Osteocyte (in vitro differentiated cells): ENCODE data around the gene MED16. TPM values are rescaled to one million over a fixed set of nuclear protein-coding genes. Genes with fewer than 3 reads are reported as not detected.

Source experiments
- DNase-seq: peaks from one replicate; pipeline ENCODE4 v3.0.0; 2021; ENCODE audit warnings: mixed read lengths; ENCODE audit not compliant: unreplicated experiment; ENCODE audit errors: extremely low spot score
- H3K27ac Mint-ChIP-seq: one replicate; pipeline ENCODE4 v1.8.0; 2021; ENCODE audit warnings: mild to moderate bottlenecking, mixed read lengths; ENCODE audit not compliant: unreplicated experiment
- H3K27me3 Mint-ChIP-seq: one replicate; pipeline ENCODE4 v1.8.0; 2021; ENCODE audit warnings: mixed read lengths; ENCODE audit not compliant: unreplicated experiment
- H3K36me3 Mint-ChIP-seq: one replicate; pipeline ENCODE4 v1.8.0; 2021; ENCODE audit warnings: mixed read lengths; ENCODE audit not compliant: unreplicated experiment
- H3K4me1 Mint-ChIP-seq: one replicate; pipeline ENCODE4 v1.8.0; 2021; ENCODE audit warnings: mixed read lengths; ENCODE audit not compliant: unreplicated experiment
- H3K4me3 Mint-ChIP-seq: one replicate; pipeline ENCODE4 v1.8.0; 2021; ENCODE audit warnings: mild to moderate bottlenecking, moderate library complexity, mixed read lengths; ENCODE audit not compliant: unreplicated experiment
- H3K9me3 Mint-ChIP-seq: one replicate; pipeline ENCODE4 v1.8.0; 2021; ENCODE audit warnings: mixed read lengths; ENCODE audit not compliant: unreplicated experiment
- long read RNA-seq: library from polyadenylated mRNA; unstranded; transcript quantifications from one replicate; pipeline ENCODE4 v2.0.0, GENCODE V29; 2021
- total RNA-seq: library from RNA; stranded (reverse); gene quantifications from 2 replicates; pipeline ENCODE4 v1.2.1, GENCODE V29; 2021
- TF ChIP-seq, protein P1 (sequence below): fragments of 200-600 bp; sonication (generic); IDR thresholded peaks from 2 replicates; pipeline ENCODE4 v1.5.0; 2021; ENCODE audit warnings: antibody characterized with exemption, mild to moderate bottlenecking, moderate library complexity

MED16 gene, protein sequence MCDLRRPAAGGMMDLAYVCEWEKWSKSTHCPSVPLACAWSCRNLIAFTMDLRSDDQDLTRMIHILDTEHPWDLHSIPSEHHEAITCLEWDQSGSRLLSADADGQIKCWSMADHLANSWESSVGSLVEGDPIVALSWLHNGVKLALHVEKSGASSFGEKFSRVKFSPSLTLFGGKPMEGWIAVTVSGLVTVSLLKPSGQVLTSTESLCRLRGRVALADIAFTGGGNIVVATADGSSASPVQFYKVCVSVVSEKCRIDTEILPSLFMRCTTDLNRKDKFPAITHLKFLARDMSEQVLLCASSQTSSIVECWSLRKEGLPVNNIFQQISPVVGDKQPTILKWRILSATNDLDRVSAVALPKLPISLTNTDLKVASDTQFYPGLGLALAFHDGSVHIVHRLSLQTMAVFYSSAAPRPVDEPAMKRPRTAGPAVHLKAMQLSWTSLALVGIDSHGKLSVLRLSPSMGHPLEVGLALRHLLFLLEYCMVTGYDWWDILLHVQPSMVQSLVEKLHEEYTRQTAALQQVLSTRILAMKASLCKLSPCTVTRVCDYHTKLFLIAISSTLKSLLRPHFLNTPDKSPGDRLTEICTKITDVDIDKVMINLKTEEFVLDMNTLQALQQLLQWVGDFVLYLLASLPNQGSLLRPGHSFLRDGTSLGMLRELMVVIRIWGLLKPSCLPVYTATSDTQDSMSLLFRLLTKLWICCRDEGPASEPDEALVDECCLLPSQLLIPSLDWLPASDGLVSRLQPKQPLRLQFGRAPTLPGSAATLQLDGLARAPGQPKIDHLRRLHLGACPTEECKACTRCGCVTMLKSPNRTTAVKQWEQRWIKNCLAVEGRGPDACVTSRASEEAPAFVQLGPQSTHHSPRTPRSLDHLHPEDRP
- 69.3 and 72.3 TPM in 2 replicates for total RNA-seq
- long read RNA-seq, transcript MED16-204 (15 exons, 3,420 nt) = major isoform, 46 of 63 reads
- long read RNA-seq, partial matches to known transcripts = 8 of 63 reads
- long read RNA-seq, other reads (novel, unspliced or antisense) = 7 of 63 reads

DNA sequence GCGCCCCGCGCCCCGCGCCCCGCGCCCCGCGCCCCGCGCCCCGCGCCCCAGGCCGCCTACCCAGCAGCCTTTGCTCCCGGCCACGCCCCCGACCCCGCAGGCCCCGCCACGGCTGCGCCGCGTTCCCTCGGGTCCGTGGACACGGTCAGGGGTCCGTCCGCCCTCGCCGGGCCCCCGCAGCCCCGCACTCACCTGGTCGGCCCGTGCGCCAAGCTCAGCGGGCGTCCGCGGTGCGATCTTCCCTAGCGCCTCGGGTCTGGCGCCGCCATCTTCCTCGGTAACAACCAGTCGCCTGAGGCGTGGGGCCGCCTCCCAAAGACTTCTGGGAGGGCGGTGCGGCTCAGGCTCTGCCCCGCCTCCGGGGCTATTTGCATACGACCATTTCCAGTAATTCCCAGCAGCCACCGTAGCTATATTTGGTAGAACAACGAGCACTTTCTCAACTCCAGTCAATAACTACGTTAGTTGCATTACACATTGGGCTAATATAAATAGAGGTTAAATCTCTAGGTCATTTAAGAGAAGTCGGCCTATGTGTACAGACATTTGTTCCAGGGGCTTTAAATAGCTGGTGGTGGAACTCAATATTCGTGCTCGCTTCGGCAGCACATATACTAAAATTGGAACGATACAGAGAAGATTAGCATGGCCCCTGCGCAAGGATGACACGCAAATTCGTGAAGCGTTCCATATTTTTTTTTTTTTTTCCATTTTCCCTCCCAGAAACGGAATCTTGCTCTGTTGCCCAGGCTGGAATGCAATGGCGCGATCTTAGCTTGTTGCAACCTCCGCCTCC is at the start of gene MED16, which contains the start of gene RNU6-9:
MED16 (minus strand) TSS at position 294 of the 796 bp plus-strand sequence. CDS start 2,056 bp downstream, outside the sequence.
RNU6-9 (plus strand) TSS at position 591 of the 796 bp plus-strand sequence.
- peak within 1 kb of the TSS; percentile 82 for H3K4me3 Mint-ChIP-seq
- H3K9me3 Mint-ChIP-seq = no peaks in the 10 kb centered on the region
- H3K36me3 Mint-ChIP-seq = peaks cover 7% of the 10 kb centered on the region
- H3K27me3 Mint-ChIP-seq = no peaks in the 10 kb centered on the region
- peaks cover 17% of the 10 kb centered on the region for H3K4me1 Mint-ChIP-seq
- peak; percentile 97 for DNase-seq
- peak within 1 kb of the TSS; percentile 99 for H3K27ac Mint-ChIP-seq
- TF ChIP-seq, protein P1, sequence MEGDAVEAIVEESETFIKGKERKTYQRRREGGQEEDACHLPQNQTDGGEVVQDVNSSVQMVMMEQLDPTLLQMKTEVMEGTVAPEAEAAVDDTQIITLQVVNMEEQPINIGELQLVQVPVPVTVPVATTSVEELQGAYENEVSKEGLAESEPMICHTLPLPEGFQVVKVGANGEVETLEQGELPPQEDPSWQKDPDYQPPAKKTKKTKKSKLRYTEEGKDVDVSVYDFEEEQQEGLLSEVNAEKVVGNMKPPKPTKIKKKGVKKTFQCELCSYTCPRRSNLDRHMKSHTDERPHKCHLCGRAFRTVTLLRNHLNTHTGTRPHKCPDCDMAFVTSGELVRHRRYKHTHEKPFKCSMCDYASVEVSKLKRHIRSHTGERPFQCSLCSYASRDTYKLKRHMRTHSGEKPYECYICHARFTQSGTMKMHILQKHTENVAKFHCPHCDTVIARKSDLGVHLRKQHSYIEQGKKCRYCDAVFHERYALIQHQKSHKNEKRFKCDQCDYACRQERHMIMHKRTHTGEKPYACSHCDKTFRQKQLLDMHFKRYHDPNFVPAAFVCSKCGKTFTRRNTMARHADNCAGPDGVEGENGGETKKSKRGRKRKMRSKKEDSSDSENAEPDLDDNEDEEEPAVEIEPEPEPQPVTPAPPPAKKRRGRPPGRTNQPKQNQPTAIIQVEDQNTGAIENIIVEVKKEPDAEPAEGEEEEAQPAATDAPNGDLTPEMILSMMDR = no peak

DNA sequence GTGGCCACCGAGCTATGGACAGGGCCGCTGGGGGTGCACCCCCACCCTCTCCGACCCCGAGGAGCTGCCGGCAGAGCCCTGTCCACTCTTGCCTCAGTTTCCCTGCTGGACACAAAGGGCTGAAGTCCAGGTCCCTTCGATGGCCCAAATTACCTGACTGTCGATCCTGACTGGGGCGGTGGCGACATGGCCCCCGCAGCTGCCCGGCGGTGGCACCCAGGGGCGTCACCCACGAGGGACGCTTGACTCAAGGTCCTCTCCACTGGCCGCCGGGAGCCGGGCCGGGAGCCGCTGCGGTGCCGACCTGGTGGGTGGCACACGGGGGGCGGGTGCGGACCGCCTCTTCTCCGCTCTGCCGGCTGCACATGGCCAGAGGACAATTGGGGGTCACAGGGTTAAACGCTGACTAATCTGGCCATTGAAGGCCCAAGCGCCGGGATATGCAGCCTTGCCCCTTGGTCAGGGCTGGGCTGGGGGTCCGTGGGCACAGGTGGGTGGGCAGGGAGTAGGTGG is 49.2 kb upstream of the MED16 start:
- no peaks in the 10 kb centered on the region for H3K9me3 Mint-ChIP-seq
- H3K27ac Mint-ChIP-seq = no peak overlapping the region
- no peak overlapping the region for H3K4me3 Mint-ChIP-seq
- DNase-seq = no peak
- peaks cover 20% of the 10 kb centered on the region for H3K4me1 Mint-ChIP-seq
- TF ChIP-seq, protein P1 = no peak
- peaks cover 15% of the 10 kb centered on the region for H3K36me3 Mint-ChIP-seq
- H3K27me3 Mint-ChIP-seq = no peaks in the 10 kb centered on the region

DNA sequence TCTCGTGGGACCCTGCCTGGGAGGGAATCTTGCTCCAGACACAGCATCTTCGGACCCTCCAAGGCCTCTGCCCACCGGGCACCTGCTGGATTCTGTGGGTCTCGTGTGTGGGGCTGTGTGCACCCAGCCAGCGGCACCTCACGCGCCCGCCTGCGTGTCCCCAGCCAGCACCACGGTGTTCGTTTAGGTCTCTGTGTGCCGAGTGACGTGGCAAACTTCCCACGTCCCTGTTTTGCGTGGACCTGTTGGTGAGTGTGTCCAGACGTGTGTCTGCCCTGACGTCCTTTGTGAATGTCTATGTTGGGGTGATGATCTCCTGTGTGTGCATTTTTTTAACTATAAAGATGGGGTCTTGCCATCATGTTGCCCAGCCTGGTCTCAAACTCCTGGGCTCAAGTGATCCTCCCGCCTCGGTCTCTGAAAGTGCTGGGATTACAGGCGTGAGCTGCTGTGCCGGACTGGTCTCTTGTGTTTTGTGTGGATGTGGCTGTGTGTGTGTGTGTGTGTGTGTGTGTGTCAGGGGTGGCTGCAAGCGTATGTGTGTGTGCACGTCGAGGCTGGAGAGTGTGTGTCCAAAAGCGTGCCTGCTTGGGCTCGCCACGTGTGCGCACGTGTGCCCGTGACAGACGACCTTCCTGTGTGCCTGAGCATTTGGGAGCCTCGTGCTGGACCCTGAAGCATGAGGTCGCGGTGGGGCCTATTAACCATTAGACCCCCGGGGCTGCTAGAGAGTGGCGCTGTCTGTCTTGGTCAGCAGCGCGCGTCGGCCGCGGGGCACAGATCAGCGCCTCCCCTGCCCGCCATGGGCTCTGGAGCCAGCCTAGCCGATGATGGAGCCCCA is 48.5 kb upstream of the MED16 start:
- TF ChIP-seq, protein P1 = no peak
- Mint-ChIP-seq H3K4me3 (no peak overlapping the region), H3K4me1 (peaks cover 20% of the 10 kb centered on the region), H3K27me3 (no peaks in the 10 kb centered on the region), H3K27ac (no peak overlapping the region), H3K9me3 (no peaks in the 10 kb centered on the region), H3K36me3 (peaks cover 15% of the 10 kb centered on the region)
- no peak for DNase-seq

DNA sequence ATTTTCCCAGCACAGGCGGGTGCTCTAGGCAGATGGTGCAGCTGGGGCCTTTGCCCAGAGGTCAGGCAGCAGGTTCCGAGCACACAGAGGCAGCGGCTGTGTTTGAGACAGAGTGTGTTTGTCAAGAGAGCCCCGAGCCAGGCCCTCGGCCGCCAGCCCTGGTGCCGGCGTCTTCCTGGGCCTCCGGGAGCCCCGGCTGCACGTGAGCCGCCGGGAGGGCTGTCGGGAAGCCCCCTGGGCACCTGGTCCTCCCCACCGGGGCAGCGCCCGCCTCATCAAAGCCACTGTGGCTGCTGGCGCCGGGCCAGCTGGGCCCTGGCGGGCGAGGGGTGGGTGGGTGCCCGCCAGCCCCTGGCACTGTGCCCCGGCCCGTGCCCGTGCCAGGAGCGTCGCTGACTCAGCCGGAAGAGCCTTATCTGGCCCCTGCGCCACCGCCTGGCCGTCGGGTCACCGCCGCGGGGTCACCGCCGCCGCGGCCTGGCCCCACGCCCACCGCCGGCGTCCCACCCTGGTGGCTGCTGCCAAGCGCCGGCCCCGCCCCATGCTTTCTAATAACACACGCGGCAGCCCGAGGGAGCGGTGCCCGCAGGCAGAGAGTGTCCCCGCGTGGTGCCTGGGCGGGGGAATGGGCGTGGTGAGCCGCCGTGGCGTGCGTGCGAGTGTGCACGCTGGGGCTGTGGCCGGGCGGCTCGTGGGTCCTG is 47.8 kb upstream of the MED16 start:
- Mint-ChIP-seq H3K4me3 (no peak overlapping the region), H3K4me1 (peaks cover 20% of the 10 kb centered on the region), H3K9me3 (no peaks in the 10 kb centered on the region), H3K27me3 (no peaks in the 10 kb centered on the region), H3K27ac (no peak overlapping the region), H3K36me3 (peaks cover 15% of the 10 kb centered on the region)
- DNase-seq = no peak
- TF ChIP-seq, protein P1 = no peak
